Measurements from ENCODE around the gene XAB2.

DNA sequence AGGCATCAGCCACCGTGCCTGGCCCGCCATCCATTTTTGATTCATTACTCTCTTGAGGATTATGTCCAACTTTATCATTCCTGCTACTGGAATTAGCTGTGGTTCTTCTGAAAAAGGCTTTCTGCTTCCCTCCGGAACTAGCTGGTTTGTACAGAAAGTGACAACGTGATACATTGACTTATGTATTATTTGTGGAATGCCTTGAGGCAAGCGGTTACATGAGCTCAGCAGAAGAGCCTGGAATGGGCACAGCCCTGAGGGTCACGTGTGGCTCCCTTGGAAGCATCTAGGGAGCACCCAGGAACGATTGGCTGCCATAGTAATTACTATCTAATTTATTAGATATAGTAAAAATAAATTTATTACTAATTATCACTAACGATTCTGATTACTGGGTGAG, 25.1 kb upstream of the XAB2 start:
- no peak for TF ChIP-seq CTCF (IDR thresholded peaks at IDR 0.05)
- TF ChIP-seq POLR2A (IDR thresholded peaks at IDR 0.05): no peak
